Measurements from ENCODE around the gene GLT1D1.

GLT1D1 gene

DNA sequence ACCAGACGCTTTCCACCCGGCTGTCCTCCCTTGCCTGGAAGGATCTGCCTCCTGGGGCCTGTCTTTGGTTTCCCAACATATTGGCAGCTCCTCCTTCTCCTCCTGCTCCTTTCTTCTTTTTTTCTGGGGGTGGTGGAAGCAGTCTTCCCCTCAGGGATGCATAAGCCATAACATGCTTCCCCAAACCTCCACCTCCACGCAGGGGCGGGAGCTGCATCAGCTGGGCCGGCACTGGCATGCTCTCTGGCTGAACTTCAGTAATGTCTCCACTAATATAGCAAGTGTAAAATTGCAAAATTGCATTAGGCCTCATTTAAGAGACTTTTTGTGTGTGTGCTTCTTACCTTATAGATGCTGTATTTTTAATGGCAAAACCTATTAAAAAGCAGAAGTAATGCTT lies 58.6 kb downstream of the GLT1D1 start:
- no peak for DNase-seq (ENCODE audit: low read depth in 1 of 2, low spot score in 1 of 2)

DNA sequence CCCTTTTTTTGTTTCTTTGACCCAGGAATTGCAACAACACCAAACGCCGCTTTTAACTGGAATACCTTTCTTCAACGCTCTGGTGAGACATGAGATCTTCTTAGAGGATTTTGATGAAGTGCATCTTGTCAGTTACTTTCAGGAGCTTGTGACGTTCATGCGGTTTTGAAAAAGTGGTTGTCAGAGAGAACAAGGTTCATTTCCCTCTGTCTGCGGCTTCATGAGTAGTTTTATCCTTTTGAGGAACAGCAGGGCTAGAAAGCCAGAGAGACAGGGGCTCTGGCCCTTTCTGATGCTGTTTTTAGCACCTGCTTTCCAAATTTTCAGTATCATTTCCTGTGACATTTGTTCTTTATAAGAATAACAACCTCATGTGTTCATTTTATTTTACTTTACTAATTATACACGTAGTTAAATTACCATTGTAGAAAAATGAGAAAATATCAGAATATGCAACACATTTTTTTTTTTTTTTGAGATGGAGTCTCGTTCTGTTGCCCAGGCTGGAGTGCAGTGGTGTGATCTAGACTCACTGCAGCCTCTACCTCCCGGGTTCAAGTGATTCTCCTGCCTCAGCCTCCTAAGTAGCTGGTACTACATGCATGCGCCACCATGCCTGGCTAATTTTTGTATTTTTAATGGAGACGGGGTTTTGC lies 61.8 kb downstream of the GLT1D1 start:
- no peak for DNase-seq (ENCODE audit: low read depth in 1 of 2, low spot score in 1 of 2)

DNA sequence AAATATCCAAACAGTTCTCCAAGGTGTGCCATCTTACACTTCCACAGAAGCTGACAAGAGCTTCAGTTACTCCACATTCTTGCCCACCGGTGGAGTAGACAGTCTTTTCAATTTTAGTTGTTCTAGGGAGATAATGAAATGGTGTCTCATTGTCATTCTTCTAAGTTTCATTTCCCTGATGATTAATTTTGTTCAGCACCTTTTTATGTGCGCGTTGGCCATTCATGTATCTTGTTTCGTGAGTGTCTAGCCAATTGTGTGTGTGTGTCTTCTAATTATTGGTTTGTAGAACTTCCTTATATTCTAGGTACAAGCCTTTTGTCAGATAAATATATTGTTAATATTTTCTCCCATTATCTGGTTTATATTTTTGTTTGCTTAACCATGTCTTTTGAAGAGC lies 63.1 kb downstream of the GLT1D1 start:
- DNase-seq (ENCODE audit: low read depth in 1 of 2, low spot score in 1 of 2), result no peak

DNA sequence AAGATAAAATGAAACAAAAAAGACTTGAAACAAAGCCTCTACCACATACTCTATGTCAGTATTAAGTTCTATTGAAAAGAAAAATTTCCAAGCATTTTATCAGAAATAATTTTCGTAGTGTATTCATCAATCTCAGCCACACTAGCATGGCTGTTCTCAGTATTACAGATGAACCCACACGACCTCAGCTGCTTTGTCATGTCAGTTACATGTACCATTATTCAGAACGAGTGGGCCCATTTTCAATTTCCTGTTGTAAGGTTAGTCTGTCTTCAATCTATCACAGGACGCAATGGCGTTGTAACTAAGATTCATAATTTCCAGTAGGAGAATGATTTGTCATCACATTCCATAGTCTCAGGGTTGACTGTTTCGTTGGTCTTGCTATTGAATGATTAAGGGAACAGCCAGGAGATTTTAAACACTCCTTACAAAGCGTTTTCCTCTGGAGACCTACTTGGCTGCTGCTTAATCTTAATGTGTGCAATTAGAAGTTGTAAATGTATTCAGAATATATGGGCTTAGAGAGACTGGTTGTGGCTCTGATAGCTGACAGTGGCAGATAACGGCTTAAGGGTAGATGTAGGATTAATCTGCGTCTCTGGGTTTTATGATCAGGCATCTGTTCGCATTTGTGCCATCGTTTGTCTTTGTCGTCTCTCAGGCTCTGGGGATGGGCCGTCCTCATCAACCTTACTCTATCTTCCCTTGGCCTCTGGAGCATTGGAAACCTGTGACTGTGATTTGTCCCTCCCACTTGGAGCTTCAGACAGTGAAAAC lies 65.4 kb downstream of the GLT1D1 start:
- no peak for DNase-seq (ENCODE audit: low read depth in 1 of 2, low spot score in 1 of 2)

DNA sequence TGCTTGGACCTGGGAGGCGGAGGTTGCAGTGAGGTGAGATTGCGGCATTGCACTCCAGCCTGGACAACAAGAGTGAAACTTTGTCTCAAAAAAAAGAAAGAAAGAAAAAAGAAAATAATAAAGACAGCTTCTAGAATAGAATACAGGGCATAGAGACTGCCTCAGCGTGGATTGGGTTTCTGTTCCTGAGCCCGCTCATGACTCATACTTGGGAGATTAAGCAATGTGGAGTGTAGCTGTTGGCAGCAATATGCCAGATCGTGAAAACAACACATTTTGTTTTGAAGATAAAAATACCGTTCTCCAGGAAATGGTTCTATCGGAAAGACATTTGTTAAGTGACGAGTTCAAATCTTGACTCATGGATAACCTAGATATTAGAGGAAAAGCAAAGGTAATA lies 67.2 kb downstream of the GLT1D1 start:
- no peak for DNase-seq (ENCODE audit: low read depth in 1 of 2, low spot score in 1 of 2)

DNA sequence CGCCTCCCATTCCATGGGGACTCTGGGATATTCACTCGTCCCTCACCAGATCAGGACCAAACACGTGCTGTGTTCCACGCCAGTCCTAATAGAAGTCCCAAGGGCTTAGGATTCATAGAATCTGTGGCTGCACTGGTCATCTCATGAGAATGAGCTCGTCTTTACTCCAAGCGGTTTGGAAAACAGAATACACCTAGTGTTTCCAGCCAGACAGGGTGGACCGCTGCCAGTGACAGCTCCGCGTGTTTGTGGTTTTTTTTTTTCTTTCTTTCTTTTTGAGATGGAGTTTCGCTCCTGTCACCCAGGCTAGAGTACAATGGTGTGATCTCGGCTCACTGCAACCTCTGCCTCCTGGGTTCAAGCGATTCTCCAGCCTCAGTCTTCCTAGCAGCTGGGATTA lies 75.1 kb downstream of the GLT1D1 start:
- no peak for DNase-seq (ENCODE audit: low read depth in 1 of 2, low spot score in 1 of 2)

DNA sequence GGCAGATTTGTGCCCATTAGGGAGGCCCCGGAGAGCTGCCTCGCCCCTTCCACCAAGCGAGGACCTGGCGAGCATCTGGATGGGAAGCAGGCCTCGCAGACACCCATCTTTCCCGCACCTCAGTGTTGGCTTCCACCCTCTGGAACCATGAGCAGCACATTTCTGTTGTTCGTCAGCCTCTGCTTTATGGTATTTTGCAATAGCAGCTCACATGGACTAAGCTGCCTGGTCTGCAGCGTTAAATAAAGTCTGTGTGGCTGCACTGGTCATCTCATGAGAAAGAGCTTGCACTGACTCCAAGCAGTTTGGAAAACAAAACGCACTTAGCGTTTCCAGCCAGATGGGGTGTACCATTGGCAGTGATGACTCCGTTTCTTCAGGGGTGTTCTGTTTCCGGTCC lies 75.8 kb downstream of the GLT1D1 start:
- DNase-seq (ENCODE audit: low read depth in 1 of 2, low spot score in 1 of 2), result no peak

DNA sequence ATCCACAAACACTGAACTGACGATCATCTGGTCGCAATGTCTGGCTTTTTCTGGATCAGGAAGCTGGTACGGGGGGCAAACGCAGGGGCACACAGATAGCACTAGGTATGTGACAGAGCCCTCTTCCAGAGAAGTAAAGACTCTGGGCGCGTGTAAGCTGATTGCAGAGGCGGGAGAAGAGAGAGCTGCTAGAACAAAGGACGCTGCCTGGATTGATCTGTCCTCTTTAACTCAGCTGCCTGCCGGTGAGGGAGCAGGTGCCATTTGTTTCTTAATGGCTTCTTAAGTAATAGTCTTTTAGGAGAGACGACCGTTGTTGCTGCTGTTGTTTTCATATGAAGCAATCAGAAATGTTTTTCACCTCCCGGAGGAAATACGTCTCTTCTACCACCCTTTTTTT lies 77.3 kb downstream of the GLT1D1 start:
- no peak for DNase-seq (ENCODE audit: low read depth in 1 of 2, low spot score in 1 of 2)

DNA sequence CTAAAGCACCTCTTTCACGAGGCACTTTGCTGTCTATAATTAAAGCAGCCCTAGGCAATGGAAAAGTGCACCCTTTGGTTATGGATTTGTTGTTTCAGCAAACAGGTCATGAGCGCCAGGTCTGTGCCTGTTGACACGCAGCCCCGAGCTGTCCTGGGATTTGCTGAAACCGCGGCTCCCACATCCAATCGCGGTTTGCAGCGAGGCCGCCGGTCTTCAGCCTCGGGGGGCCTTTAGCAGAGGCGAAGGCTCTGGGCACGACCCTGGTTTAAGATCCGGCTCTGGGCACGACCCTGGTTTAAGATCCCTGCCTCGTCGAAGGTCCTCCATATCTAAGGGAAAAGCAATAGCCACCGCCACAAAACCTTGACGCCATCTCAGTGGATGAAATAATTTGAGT lies 79.2 kb downstream of the GLT1D1 start:
- no peak for DNase-seq (ENCODE audit: low read depth in 1 of 2, low spot score in 1 of 2)

DNA sequence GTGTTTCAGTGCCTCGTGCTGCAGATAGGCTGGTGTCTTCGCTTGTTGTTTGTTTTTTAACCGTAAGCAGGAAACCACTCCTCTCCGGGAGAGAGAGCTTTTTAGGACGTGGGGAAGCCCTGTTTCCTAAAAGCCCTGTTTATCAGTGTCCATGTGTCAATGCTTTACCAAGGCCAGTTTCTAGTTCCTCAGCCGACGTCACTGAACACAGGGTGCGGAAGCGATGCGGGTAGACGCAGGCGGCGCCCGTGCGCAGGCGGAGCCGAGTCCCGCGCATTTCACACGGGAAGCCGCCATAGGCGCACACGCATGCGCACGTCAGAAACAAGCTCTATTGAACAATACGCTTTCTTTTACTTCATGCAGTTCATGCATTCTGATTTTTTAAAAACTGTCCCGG lies 79.8 kb downstream of the GLT1D1 start:
- no peak for DNase-seq (ENCODE audit: low read depth in 1 of 2, low spot score in 1 of 2)

DNA sequence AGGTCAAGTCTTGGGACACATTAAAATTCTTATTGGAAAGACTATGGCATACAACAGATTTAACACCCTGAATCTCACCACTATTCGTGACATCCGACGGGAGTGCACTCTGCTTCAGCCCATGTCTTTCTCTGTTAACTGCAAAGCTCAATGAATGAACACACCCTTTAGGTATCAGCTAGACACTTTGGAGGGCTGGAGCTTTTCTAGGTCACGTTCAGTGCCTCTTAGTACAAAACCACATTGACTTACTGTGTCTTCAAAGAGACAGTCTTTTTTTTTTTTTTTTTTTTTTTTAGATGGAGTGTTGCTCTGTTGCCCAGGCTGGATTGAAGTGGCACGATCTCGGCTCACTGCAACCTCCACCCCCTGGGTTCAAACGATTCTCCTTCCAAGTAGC lies 80.6 kb downstream of the GLT1D1 start:
- DNase-seq (ENCODE audit: low read depth in 1 of 2, low spot score in 1 of 2), result no peak

DNA sequence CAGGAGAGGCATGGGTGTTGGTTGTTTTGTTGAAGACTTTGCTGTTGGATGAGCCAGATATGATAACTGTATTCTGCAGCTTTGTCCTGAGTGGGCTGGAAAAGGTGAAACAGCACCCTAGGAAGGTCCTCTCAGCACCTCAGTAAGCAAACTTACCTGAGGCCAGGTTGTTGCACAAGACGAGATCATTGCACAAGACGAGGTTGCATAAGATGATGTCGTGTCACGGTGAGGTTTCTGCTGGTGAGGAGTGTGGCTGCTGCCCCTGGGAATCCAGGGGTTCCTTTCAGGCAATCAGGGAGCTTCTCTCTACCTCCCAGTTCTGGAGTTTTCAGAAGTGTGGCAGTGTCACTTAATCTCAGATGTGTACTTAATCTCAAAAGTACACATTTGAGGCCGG lies 85.6 kb downstream of the GLT1D1 start:
- DNase-seq (ENCODE audit: low read depth in 1 of 2, low spot score in 1 of 2), result no peak

DNA sequence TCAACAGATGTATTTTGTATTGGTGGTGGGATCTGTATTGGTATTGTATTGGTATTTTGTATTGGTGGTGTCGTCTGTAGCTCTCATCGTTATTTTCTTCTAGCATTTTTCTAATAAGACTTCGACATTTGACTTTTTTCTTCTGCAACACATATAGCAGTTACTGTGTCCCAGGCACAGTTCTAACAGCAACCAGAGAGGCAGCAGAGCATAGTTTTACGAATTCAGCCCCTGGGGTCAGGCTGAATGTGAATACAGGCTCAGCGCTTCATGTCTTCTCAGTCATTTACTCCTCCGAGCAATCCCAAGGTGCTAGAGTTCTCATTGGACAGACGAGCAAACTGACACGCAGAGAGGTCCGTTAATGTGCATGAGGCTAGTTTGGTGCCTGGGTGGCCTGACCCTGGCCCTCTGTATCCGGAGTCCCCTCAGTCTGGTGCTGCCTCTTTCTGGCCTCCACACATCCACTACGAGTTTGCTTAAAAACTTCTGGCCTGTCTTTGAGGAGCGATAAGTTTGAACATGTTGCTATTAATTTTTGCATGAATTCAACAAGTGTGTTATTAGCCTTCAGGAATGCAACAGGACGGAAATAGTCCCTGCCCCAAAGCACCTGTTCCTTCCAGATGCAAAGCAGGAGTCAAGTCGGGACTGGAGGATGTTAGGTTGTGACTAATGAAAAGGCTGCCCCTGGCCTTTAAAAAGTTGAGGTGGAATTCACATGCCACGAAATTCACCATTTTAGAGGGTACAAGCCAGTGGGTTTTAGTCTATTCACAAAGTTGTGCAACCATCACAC lies 87.0 kb downstream of the GLT1D1 start:
- no peak for DNase-seq (ENCODE audit: low read depth in 1 of 2, low spot score in 1 of 2)

DNA sequence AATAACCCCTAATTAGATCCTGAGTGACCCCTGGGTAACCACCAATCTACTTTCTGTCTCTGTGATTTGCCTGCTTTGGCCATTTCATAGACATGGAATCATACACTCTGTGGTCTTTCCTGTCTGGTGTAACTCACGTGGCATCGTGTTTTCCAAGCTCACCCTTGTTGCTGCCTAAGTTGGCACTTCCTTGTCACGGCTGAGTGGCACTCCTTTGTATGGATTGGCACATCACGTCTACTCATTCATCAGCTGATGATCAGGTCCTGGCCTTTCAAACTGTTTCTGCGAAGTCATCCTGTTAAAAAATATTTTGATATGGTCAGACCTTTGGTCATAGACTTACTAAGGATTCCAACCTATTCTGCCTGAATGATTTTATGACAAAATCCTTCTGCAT lies 87.7 kb downstream of the GLT1D1 start:
- no peak for DNase-seq (ENCODE audit: low read depth in 1 of 2, low spot score in 1 of 2)

DNA sequence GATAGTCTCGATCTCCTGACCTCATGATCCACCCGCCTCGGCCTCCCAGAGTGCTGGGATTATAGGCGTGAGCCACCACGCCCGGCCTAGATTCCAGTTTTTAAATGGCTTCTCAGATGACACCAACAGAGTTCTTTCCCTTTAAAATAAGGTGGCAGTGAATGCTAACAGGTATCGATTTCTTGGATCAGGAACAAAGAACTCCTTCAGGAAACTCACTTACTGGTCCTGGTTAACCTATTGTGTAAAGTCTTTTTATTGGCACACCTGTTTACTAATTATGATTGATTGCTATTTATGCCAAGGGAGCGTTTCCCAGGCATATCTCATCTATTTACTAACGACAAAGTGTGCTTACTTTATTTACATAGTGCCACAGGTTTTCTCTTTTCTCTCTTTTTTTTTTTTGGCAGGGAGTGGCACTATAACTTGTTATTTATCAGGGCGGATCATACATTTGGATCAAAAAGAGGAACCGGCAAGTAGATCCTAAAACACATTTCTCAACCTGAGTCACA lies 89.7 kb downstream of the GLT1D1 start:
- no peak for DNase-seq (ENCODE audit: low read depth in 1 of 2, low spot score in 1 of 2)

DNA sequence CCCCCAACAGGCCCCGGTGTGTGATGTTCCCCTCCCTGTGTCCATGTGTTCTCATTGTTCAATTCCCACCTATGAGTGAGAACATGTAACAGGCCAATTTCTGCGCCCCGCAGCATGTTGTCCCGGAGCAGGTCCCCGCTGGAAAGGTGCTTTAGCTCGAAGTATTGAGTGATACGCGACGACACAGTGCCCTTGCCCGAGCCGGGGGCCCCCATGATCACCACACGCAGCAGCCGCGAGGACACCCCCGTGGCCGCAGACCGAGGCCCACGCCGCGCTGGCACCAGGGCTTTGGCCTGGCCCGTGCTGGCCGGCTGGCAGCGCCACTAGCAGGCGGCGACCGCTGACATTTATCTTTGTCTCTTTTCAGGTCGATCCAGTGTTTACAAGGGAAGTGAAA lies 91.7 kb downstream of the GLT1D1 start:
- DNase-seq (ENCODE audit: low read depth in 1 of 2, low spot score in 1 of 2), result no peak

DNA sequence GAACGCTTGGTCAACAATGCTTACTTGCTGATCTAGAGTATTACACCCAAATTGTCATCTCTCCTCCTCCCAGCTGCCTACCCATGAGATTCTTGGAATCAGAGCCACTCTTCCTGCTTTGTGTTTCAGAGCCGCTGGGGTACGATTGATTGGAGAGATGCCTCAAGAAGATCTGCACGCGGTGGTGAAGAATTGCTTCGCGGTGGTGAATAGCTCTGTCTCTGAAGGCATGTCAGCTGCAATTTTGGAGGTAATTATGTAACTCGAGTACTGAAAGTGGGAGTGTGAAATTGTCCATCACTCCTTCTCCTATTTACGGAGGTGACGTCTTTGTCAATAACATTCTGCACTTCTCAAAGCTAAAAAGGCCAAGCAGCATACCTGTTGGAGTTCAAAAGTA lies 93.9 kb downstream of the GLT1D1 start:
- no peak for DNase-seq (ENCODE audit: low read depth in 1 of 2, low spot score in 1 of 2)

DNA sequence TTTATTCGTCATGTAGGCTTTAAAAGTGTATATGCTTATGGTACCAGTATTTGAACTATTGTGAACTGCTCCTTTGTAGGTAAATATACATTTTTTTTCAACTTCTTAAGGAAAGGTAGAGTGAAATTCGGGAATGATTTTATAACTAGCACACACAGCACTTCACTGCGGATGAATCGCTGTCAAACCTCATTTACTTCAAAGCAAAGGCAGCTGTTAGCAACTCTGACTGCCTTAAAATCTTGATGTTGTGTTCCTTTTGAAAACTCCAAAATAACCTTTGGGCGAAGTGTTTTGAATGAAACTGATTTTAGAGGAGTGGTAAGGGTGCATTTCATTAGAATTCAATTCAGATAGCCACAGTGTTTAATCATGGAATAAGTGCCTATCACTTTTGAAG lies 95.8 kb downstream of the GLT1D1 start:
- no peak for DNase-seq (ENCODE audit: low read depth in 1 of 2, low spot score in 1 of 2)

DNA sequence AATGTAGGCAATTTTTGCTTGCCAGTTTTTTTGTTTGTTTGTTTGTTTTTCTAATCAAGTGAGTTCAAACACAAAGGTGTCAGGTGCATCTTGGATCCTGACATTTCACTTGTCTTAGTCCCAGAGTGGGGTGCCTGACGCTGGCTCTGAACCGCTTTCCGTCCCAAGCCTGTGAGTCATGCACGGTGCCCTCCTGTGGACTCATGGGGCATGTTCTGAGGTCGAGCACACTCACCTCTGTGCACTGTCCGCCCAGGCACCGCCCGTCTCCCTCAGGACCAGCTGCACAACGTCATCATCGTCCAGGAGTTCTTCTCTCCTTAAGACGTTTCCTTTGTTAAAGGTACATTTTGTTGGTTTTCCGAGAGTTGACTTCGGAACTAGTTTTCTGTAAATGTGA lies 98.2 kb downstream of the GLT1D1 start:
- no peak for DNase-seq (ENCODE audit: low read depth in 1 of 2, low spot score in 1 of 2)

DNA sequence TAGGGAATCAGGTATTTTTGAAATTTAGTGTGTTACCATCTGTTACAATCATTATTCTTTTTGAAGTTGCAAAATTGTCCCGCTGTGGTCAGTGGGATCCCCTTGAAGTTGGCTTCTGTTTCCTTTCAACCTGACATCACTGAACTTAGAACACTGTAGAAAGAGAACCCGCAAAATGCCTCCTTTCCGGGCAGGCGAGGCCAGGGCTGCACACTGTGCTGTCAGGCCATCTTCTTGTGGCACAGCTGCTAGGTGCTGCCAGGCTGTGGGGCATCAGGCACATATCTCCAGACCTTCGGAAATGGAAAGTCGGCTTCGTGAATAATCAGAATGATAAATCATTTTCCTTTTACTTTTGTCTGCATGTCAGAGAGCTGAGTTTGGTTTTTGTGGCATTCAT lies 103.5 kb downstream of the GLT1D1 start:
- no peak for DNase-seq (ENCODE audit: low read depth in 1 of 2, low spot score in 1 of 2)

DNA sequence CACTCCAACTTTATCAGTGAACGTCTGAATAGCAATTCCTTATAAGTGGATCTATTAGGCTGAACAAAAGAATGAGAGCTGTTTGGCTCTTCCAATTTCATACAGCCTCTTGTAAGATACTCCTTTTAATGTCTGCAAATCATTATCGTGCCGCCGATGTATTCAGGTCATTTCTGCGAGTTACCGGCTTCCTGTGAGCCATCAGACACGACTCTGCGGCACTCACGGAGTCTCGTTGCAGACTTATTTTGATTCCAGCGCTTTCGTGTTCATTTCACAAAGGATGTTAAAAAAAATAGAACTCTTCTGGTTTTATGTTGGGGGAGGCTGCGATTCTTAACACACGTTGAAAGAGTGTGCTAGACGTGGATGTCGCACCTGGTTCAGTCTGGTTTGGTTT lies 106.6 kb downstream of the GLT1D1 start:
- DNase-seq (ENCODE audit: low read depth in 1 of 2, low spot score in 1 of 2), result no peak

DNA sequence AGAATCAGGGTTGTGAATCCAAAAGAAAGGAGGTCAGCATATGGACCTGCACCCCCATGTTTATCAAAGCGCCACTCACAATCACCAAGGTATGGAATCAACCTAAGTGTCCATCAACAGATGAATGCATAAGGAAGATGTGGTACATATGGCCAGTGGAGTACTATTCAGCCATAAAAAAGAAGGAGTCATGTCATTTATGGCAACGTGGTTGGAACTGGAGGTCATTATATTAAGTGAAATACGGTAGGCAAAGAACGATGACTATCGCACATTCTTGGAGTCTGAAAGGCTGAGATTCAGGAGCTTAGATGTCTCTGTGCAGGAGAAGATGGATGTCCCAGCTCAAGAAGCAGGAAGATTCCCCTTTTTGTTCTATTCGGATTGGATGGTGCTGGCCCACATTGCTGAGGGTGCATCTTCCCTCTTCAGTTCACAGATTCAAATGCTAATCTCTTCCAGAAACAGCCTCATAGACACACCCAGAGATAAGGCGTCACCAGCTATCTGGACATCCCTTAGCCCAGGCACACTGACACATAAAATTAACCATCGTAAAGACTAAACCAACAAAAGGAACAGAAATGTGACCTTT lies 108.1 kb downstream of the GLT1D1 start:
- no peak for DNase-seq (ENCODE audit: low read depth in 1 of 2, low spot score in 1 of 2)
